A549 (cell line): Measurements from ENCODE around the gene INCA1. TPM values are rescaled to one million over a fixed set of nuclear protein-coding genes. Genes with fewer than 3 reads are reported as not detected.
A peak's percentile ranks its signal among the peaks of the same experiment; 100 is the strongest.

Source experiments
- CBX2 ChIP-seq: fragments of 200-600 bp; sonication (generic); IDR thresholded peaks from 2 replicates; pipeline ENCODE4 v1.6.1; 2016; ENCODE audit warnings: low read depth, mild to moderate bottlenecking, borderline replicate concordance
- CBX8 ChIP-seq: fragments of 200-600 bp; sonication (generic); IDR thresholded peaks from 2 replicates; pipeline ENCODE4 v1.6.1; 2016
- CHD2 ChIP-seq: fragments of 150-350 bp; IDR thresholded peaks from 2 replicates; pipeline ENCODE4 v1.6.1; 2014; ENCODE audit warnings: low read length; ENCODE audit not compliant: partially characterized antibody
- EHF ChIP-seq: fragments of 250-450 bp; sonication (Bioruptor Pico); IDR thresholded peaks from 2 replicates; pipeline ENCODE4 v1.5.0; 2020; ENCODE audit warnings: mild to moderate bottlenecking
- EHMT2 ChIP-seq: fragments of 200-600 bp; sonication (generic); IDR thresholded peaks from 2 replicates; pipeline ENCODE4 v1.6.1; 2016; ENCODE audit warnings: antibody characterized with exemption, low read depth, mild to moderate bottlenecking, moderate library complexity
- EP300 ChIP-seq, 2 experiments: fragments of >200 bp; sonication (Bioruptor Twin); formaldehyde crosslinking; IDR thresholded peaks; 2 replicates in 1 of 2; 3 replicates in 1 of 2; pipeline ENCODE4 v1.6.1; 2016 to 2017
- FOSB ChIP-seq: fragments of 250-450 bp; sonication (Bioruptor Pico); IDR thresholded peaks from 2 replicates; pipeline ENCODE4 v1.5.0; 2020; ENCODE audit warnings: mild to moderate bottlenecking, moderate library complexity
- FOSL2 ChIP-seq, 2 experiments: fragments of 450-650 bp in 1 of 2; fragments of >200 bp in 1 of 2; sonication (Bioruptor Twin) in 1 of 2; formaldehyde crosslinking; IDR thresholded peaks; 2 replicates each; pipeline versions ENCODE4 v1.5.0 to v1.6.1; 2016 to 2020; ENCODE audit warnings: mild to moderate bottlenecking in 1 of 2, moderate library complexity in 1 of 2
- HDAC2 ChIP-seq: fragments of 200-600 bp; sonication (generic); IDR thresholded peaks from 2 replicates; pipeline ENCODE4 v1.6.1; 2016
- HEYL ChIP-seq: fragments of 250-450 bp; sonication (Bioruptor Pico); IDR thresholded peaks from 2 replicates; pipeline ENCODE4 v1.8.0; 2021; ENCODE audit warnings: mild to moderate bottlenecking, moderate library complexity
- HOXA7 ChIP-seq: fragments of 250-450 bp; sonication (Bioruptor Pico); IDR thresholded peaks from 2 replicates; pipeline ENCODE4 v1.5.0; 2020; ENCODE audit warnings: mild to moderate bottlenecking, moderate library complexity
- HOXB13 ChIP-seq: fragments of 250-450 bp; sonication (Bioruptor Pico); IDR thresholded peaks from 2 replicates; pipeline ENCODE4 v1.5.0; 2020; ENCODE audit warnings: low read depth, mild to moderate bottlenecking, moderate library complexity
- JUN ChIP-seq, 2 experiments: fragments of >200 bp; sonication (Bioruptor Twin); formaldehyde crosslinking; IDR thresholded peaks; 2 replicates in 1 of 2; 3 replicates in 1 of 2; pipeline ENCODE4 v1.6.1; 2016 to 2017
- KDM5A ChIP-seq: fragments of 200-600 bp; sonication (generic); IDR thresholded peaks from 2 replicates; pipeline ENCODE4 v1.6.1; 2016; ENCODE audit warnings: antibody characterized with exemption, mild to moderate bottlenecking
- MAFK ChIP-seq: fragments of 450-650 bp; IDR thresholded peaks from 2 replicates; pipeline ENCODE4 v1.6.1; 2014; ENCODE audit not compliant: partially characterized antibody
- MAZ ChIP-seq: fragments of 150-350 bp; IDR thresholded peaks from 2 replicates; pipeline ENCODE4 v1.6.1; 2014; ENCODE audit warnings: antibody characterized with exemption, low read depth, low read length, borderline replicate concordance
- MYC ChIP-seq: IDR thresholded peaks from 2 replicates; pipeline ENCODE4 v1.6.1; 2012; ENCODE audit warnings: mild to moderate bottlenecking, inconsistent platforms, low read length, improper control_type of control experiment, borderline replicate concordance
- NFE2L2 ChIP-seq: fragments of 150-350 bp; conservative IDR thresholded peaks from 2 replicates; pipeline ENCODE4 v1.6.1; 2014; ENCODE audit warnings: low read length
- NPAS2 ChIP-seq: fragments of 250-450 bp; sonication (Bioruptor Pico); IDR thresholded peaks from 2 replicates; pipeline ENCODE4 v1.8.0; 2022; ENCODE audit warnings: mild to moderate bottlenecking, moderate library complexity, borderline replicate concordance
- NR3C1 ChIP-seq: fragments of >200 bp; sonication (Bioruptor Twin); formaldehyde crosslinking; IDR thresholded peaks from 3 replicates; pipeline ENCODE4 v1.6.1; 2017
- POLR2A ChIP-seq: IDR thresholded peaks from 2 replicates; pipeline ENCODE4 v1.6.1; 2012; ENCODE audit warnings: mild to moderate bottlenecking, low read length
- POLR2AphosphoS2 ChIP-seq: conservative IDR thresholded peaks from 2 replicates; pipeline ENCODE4 v1.6.1; 2012; ENCODE audit warnings: low read length, improper control_type of control experiment, inconsistent platforms
- RAD21 ChIP-seq, 2 experiments: fragments of >200 bp in 1 of 2; sonication (Bioruptor Twin) in 1 of 2; formaldehyde crosslinking in 1 of 2; IDR thresholded peaks in 1 of 2; conservative IDR thresholded peaks in 1 of 2; 2 replicates in 1 of 2; 3 replicates in 1 of 2; pipeline ENCODE4 v1.6.1; 2012 to 2018; ENCODE audit warnings: inconsistent platforms in 1 of 2
- RARB ChIP-seq: fragments of 250-450 bp; sonication (Bioruptor Pico); IDR thresholded peaks from 2 replicates; pipeline ENCODE4 v1.8.0; 2021; ENCODE audit warnings: mild to moderate bottlenecking, moderate library complexity
- RCOR1 ChIP-seq: fragments of 150-350 bp; IDR thresholded peaks from 2 replicates; pipeline ENCODE4 v1.6.1; 2014; ENCODE audit warnings: antibody characterized with exemption, low read length, low read depth
- RFX5 ChIP-seq: fragments of 450-650 bp; IDR thresholded peaks from 2 replicates; pipeline ENCODE4 v1.7.1; 2014; ENCODE audit warnings: antibody characterized with exemption, mild to moderate bottlenecking, moderate library complexity
- RNF2 ChIP-seq: fragments of 200-600 bp; sonication (generic); IDR thresholded peaks from 2 replicates; pipeline ENCODE4 v1.6.1; 2016; ENCODE audit warnings: low read depth, mild to moderate bottlenecking, antibody characterized with exemption, moderate library complexity, borderline replicate concordance
- SMC3 ChIP-seq: fragments of >200 bp; sonication (Bioruptor Twin); formaldehyde crosslinking; IDR thresholded peaks from 3 replicates; pipeline ENCODE4 v1.6.1; 2018; ENCODE audit warnings: inconsistent platforms
- SREBF2 ChIP-seq: fragments of 450-650 bp; IDR thresholded peaks from 2 replicates; pipeline ENCODE4 v1.6.1; 2014; ENCODE audit warnings: mild to moderate bottlenecking, moderate library complexity
- TFCP2L1 ChIP-seq: fragments of 250-450 bp; sonication (Bioruptor Pico); IDR thresholded peaks from 2 replicates; pipeline ENCODE4 v1.5.0; 2021; ENCODE audit warnings: mild to moderate bottlenecking
- ZC3H11A ChIP-seq: fragments of 450-650 bp; IDR thresholded peaks from 2 replicates; pipeline ENCODE4 v1.6.1; 2014; ENCODE audit warnings: antibody characterized with exemption, mild to moderate bottlenecking
- ZFP36 ChIP-seq: fragments of 450-650 bp; IDR thresholded peaks from 2 replicates; pipeline ENCODE4 v1.6.1; 2014; ENCODE audit warnings: borderline replicate concordance; ENCODE audit not compliant: partially characterized antibody
- ZNF302 ChIP-seq: fragments of 250-450 bp; sonication (Bioruptor Pico); IDR thresholded peaks from 2 replicates; pipeline ENCODE4 v1.9.0; 2021; ENCODE audit warnings: inconsistent platforms, mild to moderate bottlenecking, moderate library complexity
- ZSCAN20 ChIP-seq: fragments of 250-450 bp; sonication (Bioruptor Pico); IDR thresholded peaks from 2 replicates; pipeline ENCODE4 v1.8.0; 2022; ENCODE audit warnings: mild to moderate bottlenecking, moderate library complexity
- polyA plus RNA-seq, 4 experiments: library from polyadenylated mRNA; depleted of rRNA in 3 of 4; stranded (reverse); fragments of >200 nt; fragmentation: RNase III in 1 of 4; extraction: RNeasy Plus Mini Kit Qiagen cat#74134 plus additional on column Dnase treatment in 1 of 4; gene quantifications; 2 replicates in 3 of 4; 3 replicates in 1 of 4; pipeline ENCODE4 v1.2.3, GENCODE V29; 2011 to 2017
- TF ChIP-seq, protein P1 (sequence below): IDR thresholded peaks from 2 replicates; pipeline ENCODE4 v1.6.1; 2012; ENCODE audit warnings: low read depth, borderline replicate concordance
- TF ChIP-seq, protein P2 (sequence below): fragments of 250-450 bp; sonication (Bioruptor Pico); IDR thresholded peaks from 2 replicates; pipeline ENCODE4 v1.5.0; 2020; ENCODE audit warnings: low read depth, mild to moderate bottlenecking, moderate library complexity
- TF ChIP-seq, protein P3 (sequence below): fragments of 250-450 bp; sonication (Bioruptor Pico); IDR thresholded peaks from 2 replicates; pipeline ENCODE4 v1.5.0; 2021; ENCODE audit warnings: mild to moderate bottlenecking, moderate library complexity, borderline replicate concordance
- TF ChIP-seq, protein P4 (sequence below): IDR thresholded peaks from 2 replicates; pipeline ENCODE4 v1.6.1; 2012
- TF ChIP-seq, protein P5 (sequence below): fragments of 450-650 bp; IDR thresholded peaks from 2 replicates; pipeline ENCODE4 v1.6.1; 2014; ENCODE audit warnings: antibody characterized with exemption

INCA1 gene
- polyA plus RNA-seq, 2 of the 4 experiments (the other 2 are of a cell fraction): 0.66 to 1.1 TPM

DNA sequence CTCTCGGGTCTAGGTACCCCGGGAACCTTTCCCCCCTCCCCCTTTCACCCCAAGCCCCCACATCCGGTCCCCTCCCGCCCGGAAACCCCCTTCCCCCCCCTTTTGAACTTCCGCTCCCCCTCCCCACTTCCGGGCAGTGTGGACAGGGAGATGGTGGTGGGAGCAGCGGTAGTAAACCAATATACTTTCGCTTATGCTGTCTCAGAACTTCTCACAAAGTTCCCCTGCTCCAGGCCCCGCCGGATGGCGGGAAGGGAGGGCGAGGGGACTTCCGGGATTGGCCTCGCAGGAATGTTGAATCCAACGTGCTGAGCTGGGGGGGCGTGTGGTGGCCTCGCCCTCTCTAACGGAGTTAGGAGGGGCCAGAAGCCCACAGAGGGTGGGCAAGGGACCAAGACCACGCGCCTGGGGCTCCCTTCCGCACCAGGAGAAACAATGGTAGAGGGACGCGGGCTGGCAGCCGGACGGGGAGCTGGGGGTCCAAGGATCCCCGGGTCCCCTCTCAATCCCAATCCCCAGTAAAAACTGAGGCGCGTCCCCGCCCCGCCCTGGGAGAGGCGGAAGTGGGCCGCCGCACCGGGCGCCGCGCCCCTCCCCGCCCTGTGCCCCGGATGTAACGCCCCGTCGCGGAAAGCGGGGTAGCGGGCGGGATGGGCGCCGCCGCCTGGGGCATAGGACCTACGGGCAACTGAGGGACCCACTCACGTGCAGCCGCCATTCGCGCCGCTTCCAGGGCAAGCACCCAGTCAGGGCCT is 49.7 kb downstream of the INCA1 start (continued):
- TF ChIP-seq, protein P1, sequence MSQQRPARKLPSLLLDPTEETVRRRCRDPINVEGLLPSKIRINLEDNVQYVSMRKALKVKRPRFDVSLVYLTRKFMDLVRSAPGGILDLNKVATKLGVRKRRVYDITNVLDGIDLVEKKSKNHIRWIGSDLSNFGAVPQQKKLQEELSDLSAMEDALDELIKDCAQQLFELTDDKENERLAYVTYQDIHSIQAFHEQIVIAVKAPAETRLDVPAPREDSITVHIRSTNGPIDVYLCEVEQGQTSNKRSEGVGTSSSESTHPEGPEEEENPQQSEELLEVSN: peak; percentile 92
- TF ChIP-seq NPAS2 (CRISPR knock-in tag) (no peak), POLR2A (no peak), JUN (IDR thresholded peaks at IDR 0.05) (no peak), RCOR1 (no peak), KDM5A (no peak), TFCP2L1 (CRISPR knock-in tag) (peak; percentile 27), SMC3 (no peak; the same call in 2 of the 3 replicates), EP300 (IDR thresholded peaks at IDR 0.05) (no peak), CHD2 (no peak), MAZ (peak; percentile 10; the same call in 1 of the 2 replicates), FOSL2 (IDR thresholded peaks at IDR 0.05) (no peak), FOSL2 (CRISPR knock-in tag; IDR thresholded peaks at IDR 0.05) (no peak), POLR2AphosphoS2 (0 out of 2 replicates have a peak, but pooled peaks have one; percentile 34), HEYL (no peak), RFX5 (no peak), RNF2 (no peak), EHF (CRISPR knock-in tag) (peak; percentile 76), ZFP36 (no peak), HOXA7 (peak; percentile 81; the same call in 1 of the 2 replicates), EHMT2 (no peak), ZC3H11A (no peak), MAFK (no peak), HDAC2 (no peak), CBX2 (no peak), RARB (CRISPR knock-in tag) (0 out of 2 replicates have a peak, but pooled peaks have one; percentile 13), ZSCAN20 (CRISPR knock-in tag) (no peak), MYC (no peak), HOXB13 (CRISPR knock-in tag) (no peak), NR3C1 (no peak), ZNF302 (no peak), FOSB (peak; percentile 77; the same call in 1 of the 2 replicates), RAD21 (conservative IDR thresholded peaks at IDR 0.05 in 1 of 2, IDR thresholded peaks at IDR 0.05 in 1 of 2) (no peak), NFE2L2 (no peak), CBX8 (no peak), SREBF2 (no peak)
- TF ChIP-seq, protein P2, sequence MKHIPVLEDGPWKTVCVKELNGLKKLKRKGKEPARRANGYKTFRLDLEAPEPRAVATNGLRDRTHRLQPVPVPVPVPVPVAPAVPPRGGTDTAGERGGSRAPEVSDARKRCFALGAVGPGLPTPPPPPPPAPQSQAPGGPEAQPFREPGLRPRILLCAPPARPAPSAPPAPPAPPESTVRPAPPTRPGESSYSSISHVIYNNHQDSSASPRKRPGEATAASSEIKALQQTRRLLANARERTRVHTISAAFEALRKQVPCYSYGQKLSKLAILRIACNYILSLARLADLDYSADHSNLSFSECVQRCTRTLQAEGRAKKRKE (CRISPR knock-in tag): 0 out of 2 replicates have a peak, but pooled peaks have one; percentile 65
- TF ChIP-seq, protein P3, sequence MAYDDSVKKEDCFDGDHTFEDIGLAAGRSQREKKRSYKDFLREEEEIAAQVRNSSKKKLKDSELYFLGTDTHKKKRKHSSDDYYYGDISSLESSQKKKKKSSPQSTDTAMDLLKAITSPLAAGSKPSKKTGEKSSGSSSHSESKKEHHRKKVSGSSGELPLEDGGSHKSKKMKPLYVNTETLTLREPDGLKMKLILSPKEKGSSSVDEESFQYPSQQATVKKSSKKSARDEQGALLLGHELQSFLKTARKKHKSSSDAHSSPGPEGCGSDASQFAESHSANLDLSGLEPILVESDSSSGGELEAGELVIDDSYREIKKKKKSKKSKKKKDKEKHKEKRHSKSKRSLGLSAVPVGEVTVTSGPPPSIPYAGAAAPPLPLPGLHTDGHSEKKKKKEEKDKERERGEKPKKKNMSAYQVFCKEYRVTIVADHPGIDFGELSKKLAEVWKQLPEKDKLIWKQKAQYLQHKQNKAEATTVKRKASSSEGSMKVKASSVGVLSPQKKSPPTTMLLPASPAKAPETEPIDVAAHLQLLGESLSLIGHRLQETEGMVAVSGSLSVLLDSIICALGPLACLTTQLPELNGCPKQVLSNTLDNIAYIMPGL (CRISPR knock-in tag): no peak
- TF ChIP-seq, protein P4, sequence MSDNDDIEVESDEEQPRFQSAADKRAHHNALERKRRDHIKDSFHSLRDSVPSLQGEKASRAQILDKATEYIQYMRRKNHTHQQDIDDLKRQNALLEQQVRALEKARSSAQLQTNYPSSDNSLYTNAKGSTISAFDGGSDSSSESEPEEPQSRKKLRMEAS: peak; percentile 94
- TF ChIP-seq, protein P5, sequence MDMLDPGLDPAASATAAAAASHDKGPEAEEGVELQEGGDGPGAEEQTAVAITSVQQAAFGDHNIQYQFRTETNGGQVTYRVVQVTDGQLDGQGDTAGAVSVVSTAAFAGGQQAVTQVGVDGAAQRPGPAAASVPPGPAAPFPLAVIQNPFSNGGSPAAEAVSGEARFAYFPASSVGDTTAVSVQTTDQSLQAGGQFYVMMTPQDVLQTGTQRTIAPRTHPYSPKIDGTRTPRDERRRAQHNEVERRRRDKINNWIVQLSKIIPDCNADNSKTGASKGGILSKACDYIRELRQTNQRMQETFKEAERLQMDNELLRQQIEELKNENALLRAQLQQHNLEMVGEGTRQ: no peak
